Suprapubic skin (tissue), 4 donors: ENCODE measurements around the gene NTM. TPM values are rescaled to one million over a fixed set of nuclear protein-coding genes. Genes with fewer than 3 reads are reported as not detected.

Experiments
- DNase-seq, 2 donors: peaks; one replicate each; pipeline ENCODE4 v3.0.0-alpha.2; 2019; ENCODE audit warnings: low spot score in 2 of 2
- H3K27ac ChIP-seq: fragments of 200-600 bp; sonication (generic); one replicate; pipeline ENCODE4 v1.5.1; 2019
- H3K27me3 ChIP-seq: fragments of 200-600 bp; sonication (generic); one replicate; pipeline ENCODE4 v1.5.1; 2019
- H3K36me3 ChIP-seq: fragments of 200-600 bp; sonication (generic); one replicate; pipeline ENCODE4 v1.5.1; 2019
- H3K4me1 ChIP-seq: fragments of 200-600 bp; sonication (generic); one replicate; pipeline ENCODE4 v1.5.1; 2019
- H3K4me3 ChIP-seq: fragments of 200-600 bp; sonication (generic); one replicate; pipeline ENCODE4 v1.5.1; 2019; ENCODE audit warnings: mild to moderate bottlenecking
- H3K9me3 ChIP-seq: fragments of 200-600 bp; sonication (generic); one replicate; pipeline ENCODE4 v1.5.1; 2019
- EP300 ChIP-seq: sonication (generic); formaldehyde crosslinking; IDR thresholded peaks from one replicate; pipeline ENCODE4 v1.6.1; 2017; ENCODE audit warnings: antibody characterized with exemption
- POLR2A ChIP-seq, 2 donors: fragments of 450-650 bp; IDR thresholded peaks; one replicate each; pipeline ENCODE4 v1.6.1; 2017; ENCODE audit warnings: antibody characterized with exemption in 2 of 2, mild to moderate bottlenecking in 2 of 2, moderate library complexity in 2 of 2
- POLR2AphosphoS5 ChIP-seq, 3 donors: sonication (generic); formaldehyde crosslinking; IDR thresholded peaks; one replicate each; pipeline ENCODE4 v1.6.1; 2017; ENCODE audit warnings: antibody characterized with exemption in 3 of 3
- WGBS: methylation state at CpG from one replicate; pipeline ENCODE4 v1.1.5; 2018; 5-methylcytosine and 5-hydroxymethylcytosine counted together
- total RNA-seq, 4 donors: library from RNA; depleted of rRNA; stranded (reverse); fragments of >200 nt; gene quantifications; one replicate each; pipeline ENCODE4 v1.1.0, GENCODE V29; 2016
- TF ChIP-seq, protein P1 (sequence below), 2 donors: fragments of 200-600 bp in 1 of 2; fragments of 450-650 bp in 1 of 2; sonication (generic) in 1 of 2; IDR thresholded peaks; one replicate each; pipeline ENCODE4 v1.5.1; 2016 to 2019; ENCODE audit warnings: antibody characterized with exemption in 2 of 2, mild to moderate bottlenecking in 1 of 2, moderate library complexity in 1 of 2

NTM gene
- total RNA-seq, result 10 to 100 TPM in 1 of 4 donors, 1 to 10 TPM in 2, under 1 TPM in 1; 0.19 to 19.1 (median 2.1) TPM

DNA sequence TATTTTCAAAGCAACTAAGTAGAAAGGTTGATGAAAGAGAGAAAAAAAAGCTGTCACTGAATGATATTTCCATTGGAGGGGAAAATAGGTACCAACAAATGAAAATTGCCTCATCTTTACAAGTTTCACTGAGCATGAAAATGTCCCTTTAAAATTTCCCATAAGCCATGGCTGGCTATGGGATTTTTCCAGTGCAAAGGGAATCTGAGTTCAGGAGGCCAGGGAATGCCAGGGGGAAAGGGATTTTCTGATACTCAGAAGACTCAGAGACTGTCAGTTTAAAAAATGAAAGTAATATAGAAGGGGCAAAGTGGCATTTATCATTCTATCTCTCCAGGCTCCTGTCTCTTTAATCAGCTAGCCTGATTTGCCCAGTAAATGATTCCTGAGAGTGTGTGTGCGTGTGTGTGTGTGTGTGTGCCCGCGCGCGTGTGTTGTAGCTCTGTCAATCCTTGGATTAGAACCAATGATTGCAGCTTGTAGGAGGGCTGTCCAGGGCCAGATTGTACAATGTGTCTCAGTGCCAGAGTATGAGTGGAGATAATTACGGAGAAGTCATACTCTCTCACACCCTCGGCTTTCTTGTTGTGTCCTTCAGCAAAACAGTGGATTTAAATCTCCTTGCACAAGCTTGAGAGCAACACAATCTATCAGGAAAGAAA is at the start of gene NTM:
NTM (plus strand) TSS at position 526 of the 662 bp plus-strand sequence.
- DNase-seq, result no peak
- 9% methylated on average over 7 of the region's 7 CpGs for WGBS
- peak within 1 kb of the TSS; percentile 36 for H3K4me3 ChIP-seq
- H3K27me3 ChIP-seq, result peaks cover 39% of the 10 kb centered on the region
- H3K27ac ChIP-seq, result no peak within 1 kb of the TSS
- H3K36me3 ChIP-seq, result no peaks in the 10 kb centered on the region
- H3K9me3 ChIP-seq, result no peaks in the 10 kb centered on the region
- TF ChIP-seq POLR2AphosphoS5 (IDR thresholded peaks at IDR 0.05) (no peak), EP300 (no peak), POLR2A (IDR thresholded peaks at IDR 0.05) (no peak)
- TF ChIP-seq, protein P1, sequence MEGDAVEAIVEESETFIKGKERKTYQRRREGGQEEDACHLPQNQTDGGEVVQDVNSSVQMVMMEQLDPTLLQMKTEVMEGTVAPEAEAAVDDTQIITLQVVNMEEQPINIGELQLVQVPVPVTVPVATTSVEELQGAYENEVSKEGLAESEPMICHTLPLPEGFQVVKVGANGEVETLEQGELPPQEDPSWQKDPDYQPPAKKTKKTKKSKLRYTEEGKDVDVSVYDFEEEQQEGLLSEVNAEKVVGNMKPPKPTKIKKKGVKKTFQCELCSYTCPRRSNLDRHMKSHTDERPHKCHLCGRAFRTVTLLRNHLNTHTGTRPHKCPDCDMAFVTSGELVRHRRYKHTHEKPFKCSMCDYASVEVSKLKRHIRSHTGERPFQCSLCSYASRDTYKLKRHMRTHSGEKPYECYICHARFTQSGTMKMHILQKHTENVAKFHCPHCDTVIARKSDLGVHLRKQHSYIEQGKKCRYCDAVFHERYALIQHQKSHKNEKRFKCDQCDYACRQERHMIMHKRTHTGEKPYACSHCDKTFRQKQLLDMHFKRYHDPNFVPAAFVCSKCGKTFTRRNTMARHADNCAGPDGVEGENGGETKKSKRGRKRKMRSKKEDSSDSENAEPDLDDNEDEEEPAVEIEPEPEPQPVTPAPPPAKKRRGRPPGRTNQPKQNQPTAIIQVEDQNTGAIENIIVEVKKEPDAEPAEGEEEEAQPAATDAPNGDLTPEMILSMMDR (IDR thresholded peaks at IDR 0.05), result no peak
- peaks cover 19% of the 10 kb centered on the region for H3K4me1 ChIP-seq

DNA sequence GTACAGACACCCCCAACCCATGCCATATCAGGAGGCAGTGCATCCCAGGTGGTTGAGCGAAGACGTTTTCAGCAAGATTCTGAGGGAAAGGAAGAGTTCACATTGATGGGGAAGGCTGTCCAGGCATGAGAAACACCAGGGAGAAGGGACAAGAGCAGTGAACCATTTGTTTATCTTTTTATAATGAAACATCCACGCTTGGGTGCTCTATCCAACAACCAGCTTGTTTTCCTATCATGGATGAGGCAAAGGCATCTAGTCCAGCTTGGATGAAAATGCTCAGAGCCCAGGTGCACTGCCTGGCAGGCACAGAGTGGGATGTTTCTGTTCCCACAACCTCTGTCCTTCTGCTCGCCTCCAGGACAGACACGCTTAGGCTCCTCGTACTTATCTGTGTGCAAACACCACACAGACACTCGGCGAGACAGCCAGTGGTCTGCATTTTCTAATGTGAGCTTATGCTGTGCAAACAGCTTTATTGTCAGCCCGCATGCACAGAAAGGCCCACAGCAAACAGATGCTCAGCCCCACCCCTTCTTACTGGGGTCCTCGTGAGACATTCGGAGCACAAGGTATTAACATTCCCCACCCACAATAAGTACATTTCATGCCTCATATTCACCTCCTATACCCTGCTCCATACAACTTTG is 45.4 kb upstream of the NTM start:
- TF ChIP-seq POLR2AphosphoS5 (IDR thresholded peaks at IDR 0.05) (no peak), POLR2A (IDR thresholded peaks at IDR 0.05) (no peak), EP300 (no peak)
- TF ChIP-seq, protein P1 (IDR thresholded peaks at IDR 0.05), result no peak
- no peak for DNase-seq
- Histone ChIP-seq H3K27ac (no peak overlapping the region), H3K4me3 (no peak overlapping the region), H3K9me3 (no peaks in the 10 kb centered on the region), H3K27me3 (peaks cover 6% of the 10 kb centered on the region), H3K36me3 (no peaks in the 10 kb centered on the region), H3K4me1 (no peaks in the 10 kb centered on the region)
- whole genome bisulfite sequencing, result 69% methylated on average over 11 of the region's 11 CpGs

DNA sequence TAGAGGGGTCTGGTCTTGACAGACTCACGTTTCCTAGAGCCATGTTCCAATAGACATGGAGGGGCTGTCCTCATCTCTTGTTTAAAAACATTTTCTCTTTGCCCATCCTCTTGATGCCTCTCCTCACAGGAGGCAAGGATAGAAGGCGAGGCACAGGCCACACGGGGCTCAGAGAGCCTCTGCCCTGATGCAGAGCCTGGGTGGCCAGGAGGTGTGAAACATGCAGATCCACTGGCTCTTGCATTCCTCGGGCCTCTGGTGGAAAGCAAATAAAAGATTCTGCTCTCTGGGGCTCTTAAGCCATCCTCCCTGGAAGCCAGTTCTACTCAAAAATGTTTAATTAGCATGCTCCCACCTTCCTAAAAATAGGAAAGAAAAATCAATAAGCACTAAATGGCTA is 43.6 kb upstream of the NTM start:
- no peak for DNase-seq
- no peak overlapping the region for H3K27ac ChIP-seq
- H3K27me3 ChIP-seq, result peaks cover 6% of the 10 kb centered on the region
- no peak for TF ChIP-seq EP300
- TF ChIP-seq POLR2A (IDR thresholded peaks at IDR 0.05), result no peak
- TF ChIP-seq, protein P1 (IDR thresholded peaks at IDR 0.05), result no peak
- TF ChIP-seq POLR2AphosphoS5 (IDR thresholded peaks at IDR 0.05), result no peak
- H3K36me3 ChIP-seq, result no peaks in the 10 kb centered on the region
- H3K9me3 ChIP-seq, result no peaks in the 10 kb centered on the region
- no peaks in the 10 kb centered on the region for H3K4me1 ChIP-seq
- no peak overlapping the region for H3K4me3 ChIP-seq
- WGBS, result 70% methylated on average over 4 of the region's 4 CpGs

DNA sequence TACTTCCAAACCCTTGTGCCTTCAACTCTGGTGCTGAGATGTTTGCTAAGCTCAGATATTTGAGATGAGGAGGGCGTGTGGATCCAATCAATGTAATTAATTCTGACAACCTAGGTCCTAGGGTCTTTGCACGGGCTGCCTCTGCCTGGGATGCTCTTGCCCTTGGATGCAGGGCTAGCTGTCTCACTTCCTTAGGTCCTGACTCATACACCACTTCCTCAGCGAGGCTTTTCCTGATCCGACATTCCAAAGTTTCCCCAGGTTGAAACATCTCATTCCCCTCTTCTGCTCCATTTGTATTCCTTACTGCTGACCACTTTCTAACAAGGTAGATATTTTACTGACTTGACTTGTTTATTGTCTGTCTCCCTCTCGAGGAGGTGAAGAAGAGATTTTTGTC is 43.0 kb upstream of the NTM start:
- H3K27me3 ChIP-seq, result peaks cover 6% of the 10 kb centered on the region
- TF ChIP-seq POLR2A (IDR thresholded peaks at IDR 0.05) (no peak), POLR2AphosphoS5 (IDR thresholded peaks at IDR 0.05) (no peak), EP300 (no peak)
- TF ChIP-seq, protein P1 (IDR thresholded peaks at IDR 0.05), result no peak
- H3K9me3 ChIP-seq, result no peaks in the 10 kb centered on the region
- H3K27ac ChIP-seq, result no peak overlapping the region
- H3K4me1 ChIP-seq, result no peaks in the 10 kb centered on the region
- no peaks in the 10 kb centered on the region for H3K36me3 ChIP-seq
- WGBS, result 59% methylated on average over 5 of the region's 5 CpGs
- no peak overlapping the region for H3K4me3 ChIP-seq
- DNase-seq, result no peak

DNA sequence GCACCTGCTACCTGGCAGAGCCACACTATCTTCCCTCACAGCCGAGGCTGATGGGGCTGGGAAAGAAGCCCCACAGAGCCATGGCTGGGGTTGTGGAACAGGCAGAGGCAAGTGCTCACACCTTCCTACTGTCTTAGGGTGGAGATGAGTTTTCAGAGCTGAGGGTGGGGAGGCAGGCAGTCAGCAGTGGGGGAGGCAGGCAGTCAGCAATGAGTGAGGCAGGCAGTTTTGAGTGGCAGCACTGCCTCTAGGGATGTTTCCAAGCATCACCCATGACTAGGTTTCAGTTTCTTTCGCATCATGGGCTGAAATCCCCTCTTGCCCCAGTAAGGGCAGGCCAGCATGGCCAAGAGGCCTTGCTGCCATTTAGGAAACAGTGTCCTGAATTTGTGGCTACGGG is 41.6 kb upstream of the NTM start:
- Histone ChIP-seq H3K9me3 (no peaks in the 10 kb centered on the region), H3K4me1 (no peaks in the 10 kb centered on the region), H3K27me3 (peaks cover 10% of the 10 kb centered on the region), H3K27ac (no peak overlapping the region), H3K36me3 (no peaks in the 10 kb centered on the region), H3K4me3 (no peak overlapping the region)
- WGBS, result 79% methylated on average over 3 of the region's 3 CpGs
- no peak for DNase-seq
- TF ChIP-seq POLR2AphosphoS5 (IDR thresholded peaks at IDR 0.05) (no peak), POLR2A (IDR thresholded peaks at IDR 0.05) (no peak), EP300 (no peak)
- TF ChIP-seq, protein P1 (IDR thresholded peaks at IDR 0.05), result no peak
